H1 (cell line): ENCODE measurements around the gene NOM1. TPM values are rescaled to one million over a fixed set of nuclear protein-coding genes. Genes with fewer than 3 reads are reported as not detected.

Source experiments
- CTCF ChIA-PET: fragments of 300-600 bp; sonication (Branson Sonifier 250); formaldehyde crosslinking; loops from one replicate; lab custom pipeline; 2021; ENCODE audit not compliant: partially characterized antibody; lab: Charles Lee
- POLR2A ChIA-PET: fragments of 300-600 bp; sonication (Branson Sonifier 250); formaldehyde crosslinking; loops from one replicate; lab custom pipeline; 2021; ENCODE audit warnings: inconsistent platforms; ENCODE audit not compliant: partially characterized antibody; lab: Charles Lee
- DNase-seq, 2 experiments: peaks; one replicate each; pipeline versions ENCODE4 v3.0.0 to v3.0.0-alpha.2; 2010 to 2022; ENCODE audit warnings: low spot score in 2 of 2, low read depth in 1 of 2, mixed read lengths in 1 of 2
- FAIRE-seq: peaks from 2 replicates; lab custom pipeline; 2011; peaks lifted over from hg19 to GRCh38; lab: Jason Lieb, UNC
- H2AFZ ChIP-seq: 2 replicates; pipeline ENCODE4 v1.8.1; 2012; ENCODE audit warnings: low read length, inconsistent platforms
- H2AK5ac ChIP-seq: 2 replicates; pipeline ENCODE4 v1.6.1; 2013; ENCODE audit warnings: low read depth, low read length
- H2BK120ac ChIP-seq: replicated peaks from 2 replicates; pipeline ENCODE3; 2013; ENCODE audit warnings: low read depth, low read length, inconsistent platforms
- H2BK12ac ChIP-seq: 2 replicates; pipeline ENCODE4 v1.6.1; 2013; ENCODE audit warnings: low read depth, low read length
- H2BK15ac ChIP-seq: 2 replicates; pipeline ENCODE4 v1.6.1; 2013; ENCODE audit warnings: low read length
- H2BK20ac ChIP-seq: 2 replicates; pipeline ENCODE4 v1.6.1; 2013; ENCODE audit warnings: low read length
- H2BK5ac ChIP-seq: 2 replicates; pipeline ENCODE4 v1.6.1; 2013; ENCODE audit warnings: low read depth, low read length
- H3K14ac ChIP-seq: 2 replicates; pipeline ENCODE4 v1.6.1; 2013; ENCODE audit warnings: inconsistent platforms; ENCODE audit not compliant: insufficient read length
- H3K18ac ChIP-seq: 2 replicates; pipeline ENCODE4 v1.6.1; 2013; ENCODE audit warnings: low read length; ENCODE audit errors: extremely low read depth
- H3K23ac ChIP-seq: 2 replicates; pipeline ENCODE4 v1.6.1; 2013; ENCODE audit warnings: inconsistent platforms; ENCODE audit not compliant: insufficient read length
- H3K23me2 ChIP-seq: 2 replicates; pipeline ENCODE4 v1.6.1; 2013; ENCODE audit warnings: low read depth, low read length
- H3K27ac ChIP-seq: 2 replicates; pipeline ENCODE4 v1.6.1; 2011; ENCODE audit warnings: low read depth, low read length, inconsistent platforms
- H3K27me3 ChIP-seq, 4 experiments: replicated peaks in 1 of 4; 1 replicate in 1 of 4; 2 replicates in 3 of 4; pipeline versions ENCODE4 v1.6.1 to v1.8.1; 2011 to 2013; ENCODE audit warnings: low read length in 3 of 4, mild to moderate bottlenecking in 3 of 4, inconsistent platforms in 2 of 4, mixed read lengths in 2 of 4, moderate library complexity in 1 of 4; ENCODE audit not compliant: control insufficient read depth in 3 of 4, insufficient read depth in 3 of 4; ENCODE audit errors: extremely low read depth in 1 of 4
- H3K36me3 ChIP-seq, 4 experiments: 2 replicates each; pipeline versions ENCODE4 v1.6.1 to v1.8.1; 2011 to 2013; ENCODE audit warnings: mild to moderate bottlenecking in 4 of 4, low read length in 3 of 4, moderate library complexity in 2 of 4, control low read depth in 1 of 4, inconsistent platforms in 1 of 4; ENCODE audit not compliant: insufficient read depth in 4 of 4, control insufficient read depth in 2 of 4
- H3K4ac ChIP-seq: replicated peaks from 2 replicates; pipeline ENCODE3; 2013; ENCODE audit warnings: low read length, low read depth, mixed read lengths, inconsistent platforms; ENCODE audit not compliant: insufficient read length
- H3K4me1 ChIP-seq, 4 experiments: replicated peaks in 1 of 4; 1 replicate in 1 of 4; 2 replicates in 3 of 4; pipeline versions ENCODE4 v1.6.1 to v1.8.1; 2011 to 2013; ENCODE audit warnings: low read length in 3 of 4, inconsistent platforms in 2 of 4, mixed read lengths in 1 of 4; ENCODE audit not compliant: insufficient read depth in 4 of 4, control insufficient read depth in 3 of 4
- H3K4me2 ChIP-seq, 2 experiments: 2 replicates each; pipeline versions ENCODE4 v1.6.1 to v1.8.1; 2011 to 2013; ENCODE audit warnings: low read depth in 2 of 2, low read length in 2 of 2, control low read depth in 1 of 2, inconsistent platforms in 1 of 2, mild to moderate bottlenecking in 1 of 2; ENCODE audit not compliant: insufficient read depth in 1 of 2
- H3K4me3 ChIP-seq, 4 experiments: fragments of 200-600, 300-600 bp in 1 of 4; sonication (generic), shearing (Covaris generic), sonication (Bioruptor Twin) in 1 of 4; 2 replicates each; pipeline versions ENCODE4 v1.5.1 to v1.8.1; 2011 to 2016; ENCODE audit warnings: low read length in 4 of 4, low read depth in 3 of 4, control low read depth in 2 of 4, inconsistent platforms in 2 of 4, mild to moderate bottlenecking in 2 of 4, mixed read lengths in 1 of 4, moderate library complexity in 1 of 4; ENCODE audit not compliant: insufficient read depth in 2 of 4; ENCODE audit errors: extremely low read depth in 1 of 4
- H3K56ac ChIP-seq: replicated peaks from 2 replicates; pipeline ENCODE3; 2013; ENCODE audit warnings: low read depth, mild to moderate bottlenecking, mixed read lengths, low read length, inconsistent platforms; ENCODE audit not compliant: insufficient read length
- H3K79me1 ChIP-seq: 2 replicates; pipeline ENCODE4 v1.6.1; 2013; ENCODE audit warnings: low read depth, low read length, control low read depth
- H3K79me2 ChIP-seq, 2 experiments: 2 replicates each; pipeline versions ENCODE4 v1.6.1 to v1.8.1; 2012 to 2013; ENCODE audit warnings: low read length in 2 of 2, mild to moderate bottlenecking in 2 of 2, inconsistent platforms in 1 of 2; ENCODE audit not compliant: insufficient read depth in 2 of 2, control insufficient read depth in 1 of 2
- H3K9ac ChIP-seq, 4 experiments: replicated peaks in 1 of 4; 1 replicate in 1 of 4; 2 replicates in 3 of 4; pipeline versions ENCODE4 v1.6.1 to v1.8.1; 2011 to 2013; ENCODE audit warnings: low read depth in 3 of 4, low read length in 3 of 4, control low read depth in 2 of 4, mild to moderate bottlenecking in 2 of 4, moderate library complexity in 2 of 4, inconsistent platforms in 1 of 4; ENCODE audit errors: extremely low read depth in 1 of 4
- H3K9me3 ChIP-seq, 2 experiments: 2 replicates each; pipeline versions ENCODE4 v1.6.1 to v1.8.1; 2012 to 2013; ENCODE audit warnings: mild to moderate bottlenecking in 2 of 2, moderate library complexity in 2 of 2, control low read depth in 1 of 2, inconsistent platforms in 1 of 2, low read depth in 1 of 2, low read length in 1 of 2, mixed read lengths in 1 of 2; ENCODE audit not compliant: insufficient read depth in 2 of 2
- H4K20me1 ChIP-seq, 2 experiments: replicated peaks in 1 of 2; 2 replicates each; pipeline versions ENCODE3 to v1.8.1; 2011 to 2013; ENCODE audit warnings: inconsistent platforms in 2 of 2, low read length in 2 of 2, mild to moderate bottlenecking in 1 of 2; ENCODE audit not compliant: insufficient read depth in 2 of 2, control insufficient read depth in 1 of 2
- H4K5ac ChIP-seq: 2 replicates; pipeline ENCODE4 v1.6.1; 2013; ENCODE audit warnings: low read length, low read depth, mixed read lengths, inconsistent platforms; ENCODE audit not compliant: insufficient read length
- H4K8ac ChIP-seq: 2 replicates; pipeline ENCODE4 v1.8.0; 2013; ENCODE audit warnings: mild to moderate bottlenecking, moderate library complexity, low read length, inconsistent platforms; ENCODE audit not compliant: insufficient read depth; ENCODE audit errors: extremely low read depth
- H4K91ac ChIP-seq: replicated peaks from 2 replicates; pipeline ENCODE3; 2013; ENCODE audit warnings: low read length, mixed read lengths, inconsistent platforms; ENCODE audit not compliant: insufficient read length
- SP1 ChIP-seq: IDR thresholded peaks from 2 replicates; pipeline ENCODE4 v1.6.1; 2011; ENCODE audit warnings: low read depth, low read length
- TEAD4 ChIP-seq: IDR thresholded peaks from 2 replicates; pipeline ENCODE4 v1.6.1; 2012; ENCODE audit warnings: low read depth, low read length, inconsistent platforms, mixed read lengths
- WGBS, 2 experiments: shearing (Covaris generic) in 1 of 2; methylation state at CpG; one replicate each; pipeline versions ENCODE4 v1.1.6 to v1.1.7; 2013 to 2015; ENCODE audit warnings: low lambda C conversion rate in 2 of 2, mixed read lengths in 2 of 2, inconsistent platforms in 1 of 2, low coverage in 1 of 2, missing lambda C conversion rate in 1 of 2; ENCODE audit not compliant: insufficient replicate concordance in 2 of 2, insufficient coverage in 1 of 2, insufficient read length in 1 of 2; ENCODE audit errors: extremely low coverage in 1 of 2, missing lambda C conversion rate in 1 of 2; 5-methylcytosine and 5-hydroxymethylcytosine counted together
- polyA plus RNA-seq, 7 experiments: library from polyadenylated mRNA; depleted of rRNA in 3 of 7; stranded (reverse) in 5 of 7; unstranded in 2 of 7; fragments of >200 nt in 5 of 7; fragments of 200-250 nt in 2 of 7; gene quantifications; 1 replicate in 5 of 7; 2 replicates in 1 of 7; 4 replicates in 1 of 7; pipeline versions ENCODE4 v1.2.1 to v1.2.3, GENCODE V29; 2011 to 2013; ENCODE audit warnings: missing spikeins in 2 of 7, mixed read lengths in 2 of 7
- total RNA-seq: library from RNA; stranded (reverse); fragmentation: NEBNext Ultra II Directional; extraction: Animal tissue kit (Norgen Biotek cat#: 25700); gene quantifications from 2 replicates; pipeline ENCODE4 v1.2.1, GENCODE V29; 2021

The NOM1 gene
- total and polyA plus RNA-seq, 2 of the 8 experiments (the other 6 are each of a cell fraction or from before 2014, with no cell fraction given): 10.6 to 29.1 TPM

DNA sequence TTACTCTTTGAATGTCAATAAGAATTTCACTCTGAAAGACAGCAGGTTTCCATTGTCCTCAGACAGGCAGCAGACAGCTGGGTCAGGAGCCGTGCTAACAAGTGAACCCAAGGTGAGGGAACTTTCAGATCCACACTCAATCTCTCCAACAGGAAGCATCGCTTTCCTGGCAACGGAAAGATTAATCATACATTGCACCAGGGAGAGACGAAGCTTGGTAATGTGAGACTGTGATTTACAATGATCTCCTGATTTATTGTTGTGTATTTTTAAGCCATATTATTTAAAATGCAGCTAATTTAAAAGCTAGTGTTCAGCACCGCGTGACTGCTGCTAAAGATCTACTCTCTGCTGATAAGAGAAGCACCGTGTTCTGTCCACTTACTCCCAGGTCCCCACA, 17.5 kb upstream of the NOM1 start:
- no peaks in the 10 kb centered on the region for H3K9me3 ChIP-seq
- no peak overlapping the region for H3K4me2 ChIP-seq
- no peak overlapping the region for H3K4ac ChIP-seq
- no peak overlapping the region for H3K14ac ChIP-seq
- no peaks in the 10 kb centered on the region for H4K20me1 ChIP-seq
- H4K5ac ChIP-seq: no peak overlapping the region
- H3K36me3 ChIP-seq: no peaks in the 10 kb centered on the region
- no peak overlapping the region for H2BK15ac ChIP-seq
- FAIRE-seq (no peak), DNase-seq (no peak)
- H2BK120ac ChIP-seq: no peak overlapping the region
- peak overlapping the region; percentile 55 for H2AFZ ChIP-seq
- H4K8ac ChIP-seq: no peak overlapping the region
- TF ChIP-seq SP1 (no peak), TEAD4 (no peak)
- CTCF ChIA-PET: interaction anchor here (1.3 kb wide), 1 partner anchor 37 kb away, joined by 4 read pairs; no protein-coding TSS in a partner anchor
- H2AK5ac ChIP-seq: no peak overlapping the region
- H2BK20ac ChIP-seq: no peak overlapping the region
- no peaks in the 10 kb centered on the region for H3K27me3 ChIP-seq
- H3K79me1 ChIP-seq: no peaks in the 10 kb centered on the region
- H3K18ac ChIP-seq: no peak overlapping the region
- no peak overlapping the region for H3K27ac ChIP-seq
- 0 out of 7 replicates have a peak overlapping the region, but pooled peaks of 1 of the 4 experiments have one; percentile 44 for H3K9ac ChIP-seq
- H3K4me3 ChIP-seq: no peak overlapping the region
- no peak overlapping the region for H4K91ac ChIP-seq
- H2BK12ac ChIP-seq: no peak overlapping the region
- POLR2A ChIA-PET: no interaction called here
- WGBS, 2 experiments: 77% methylated on average over 7 of the region's 7 CpGs; no CpG with 5 or more reads in 1 of the 2 experiments
- no peak overlapping the region for H3K56ac ChIP-seq
- no peaks in the 10 kb centered on the region for H3K79me2 ChIP-seq
- H3K4me1 ChIP-seq: peaks cover 0 to 3% (median 0%) of the 10 kb centered on the region in 4 experiments; a peak in 1 of 7 replicates
- H2BK5ac ChIP-seq: no peak overlapping the region
- H3K23ac ChIP-seq: no peak overlapping the region
- no peaks in the 10 kb centered on the region for H3K23me2 ChIP-seq
